HG03095 (cell line): ENCODE data around the gene EHMT1.
A peak's percentile ranks its signal among the peaks of the same experiment; 100 is the strongest.
"Not testable (repeated sequence)": the region's sequence is repeated elsewhere in the genome, so short reads cannot be mapped to it uniquely, and the experiment has no call there.

Source experiments
- ATAC-seq: cut with Tn5 transposase; IDR thresholded peaks from one replicate; pipeline ENCODE4 v1.9.1; 2021; ENCODE audit warnings: moderate library complexity; ENCODE audit not compliant: unreplicated experiment

EHMT1 gene

DNA sequence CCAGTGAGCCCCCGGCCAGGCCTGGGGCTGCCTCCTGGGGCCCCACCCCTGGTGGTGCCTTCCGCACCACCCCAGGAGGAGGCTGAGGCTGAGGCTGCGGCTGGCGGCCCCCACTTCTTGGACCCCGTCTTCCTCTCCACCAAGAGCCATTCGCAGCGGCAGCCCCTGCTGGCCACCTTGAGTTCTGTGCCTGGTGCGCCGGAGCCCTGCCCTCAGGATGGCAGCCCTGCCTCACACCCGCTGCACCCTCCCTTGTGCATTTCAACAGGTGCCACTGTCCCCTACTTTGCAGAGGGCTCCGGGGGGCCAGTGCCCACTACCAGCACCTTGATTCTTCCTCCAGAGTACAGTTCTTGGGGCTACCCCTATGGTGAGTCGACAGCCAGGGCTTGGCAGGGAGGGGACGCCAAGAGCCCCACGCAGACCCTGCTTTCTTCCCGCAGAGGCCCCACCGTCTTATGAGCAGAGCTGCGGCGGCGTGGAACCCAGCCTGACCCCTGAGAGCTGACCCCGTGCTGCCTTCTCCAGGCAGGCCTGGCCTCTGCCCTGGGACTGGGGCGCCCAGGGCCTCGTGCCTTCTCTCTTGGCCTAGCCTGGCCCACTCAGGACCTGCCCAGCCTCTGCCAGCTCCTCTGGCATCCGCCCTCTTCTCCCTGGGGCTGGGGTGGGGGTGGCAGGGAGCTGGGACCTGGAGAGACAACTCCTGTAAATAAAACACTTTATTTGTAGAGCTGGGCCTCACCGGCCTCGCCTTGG, 4.0 kb upstream of the EHMT1 start:
- ATAC-seq: no peak

DNA sequence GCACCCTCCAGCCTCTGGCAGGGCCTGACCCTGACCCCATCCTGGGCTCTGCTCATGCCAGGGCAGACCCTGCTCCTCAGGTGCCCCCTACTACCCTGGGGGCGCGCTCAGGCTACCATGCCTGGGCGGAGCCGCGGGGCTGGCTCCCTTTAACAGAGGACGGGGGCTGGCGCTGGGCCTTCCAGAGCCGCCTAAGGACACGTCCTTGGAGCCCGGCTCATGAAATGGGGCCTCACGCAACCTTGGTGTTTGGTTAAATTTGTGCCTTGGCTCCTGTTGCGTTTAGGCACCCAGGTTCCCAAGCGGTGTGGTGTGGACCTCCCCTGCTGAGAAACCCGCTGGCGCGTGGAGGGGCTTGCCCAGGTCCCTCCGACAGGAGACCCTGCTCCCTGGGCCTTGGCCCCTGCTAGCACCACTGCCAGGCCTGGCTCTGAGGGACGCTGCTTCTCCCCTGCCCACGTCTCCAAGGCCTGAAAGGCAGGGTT, 3.4 kb upstream of the EHMT1 start:
- ATAC-seq: no peak

DNA sequence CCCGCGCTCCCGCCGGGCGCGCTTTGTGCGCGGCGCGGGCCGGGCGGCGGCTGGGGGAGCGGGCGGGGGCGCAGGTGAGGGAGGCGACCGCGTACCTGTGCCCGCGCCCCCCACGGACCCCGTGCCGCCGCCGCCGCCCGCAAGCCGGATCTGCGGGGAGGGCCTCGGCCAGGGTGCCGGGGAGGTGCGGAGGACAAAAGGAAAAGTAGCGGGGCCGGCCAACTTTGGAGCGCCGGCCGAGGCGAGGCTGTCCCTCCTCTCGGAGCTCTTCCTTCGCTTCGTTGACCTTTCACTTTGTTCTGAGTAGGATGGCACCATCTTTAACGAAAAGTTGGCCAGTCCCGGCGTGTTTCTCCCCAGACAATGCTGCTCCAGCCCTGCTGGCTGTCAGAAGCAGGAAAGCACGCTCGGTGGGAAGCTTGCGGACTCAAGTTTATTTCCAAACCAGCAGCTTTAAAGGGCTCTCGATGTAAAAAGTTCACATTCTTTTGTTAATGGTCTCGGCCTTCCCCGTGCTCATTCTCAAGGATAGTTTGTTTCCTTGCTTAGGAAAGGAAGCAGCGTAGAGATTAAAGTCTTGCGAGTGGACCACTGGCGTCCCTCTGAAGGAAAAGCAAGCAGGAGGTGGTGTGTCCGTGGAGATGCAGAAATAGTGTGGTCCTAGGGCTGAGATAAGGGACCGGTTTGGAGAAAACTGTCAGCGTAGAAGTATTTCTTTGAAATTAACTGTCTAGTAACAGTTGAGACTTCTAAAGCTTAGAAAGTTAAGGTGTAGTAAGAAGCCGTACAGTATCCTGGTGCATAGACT, 639 bp downstream of the EHMT1 start:
- peak; percentile 10 for ATAC-seq

- no peak for ATAC-seq
Observed at GRCh38 chr9:137620048-137620405, 1.2 kb downstream of the EHMT1 start.

GRCh38 chr9:137620581-137620980, 1.8 kb downstream of the EHMT1 start:
- no peak for ATAC-seq

DNA sequence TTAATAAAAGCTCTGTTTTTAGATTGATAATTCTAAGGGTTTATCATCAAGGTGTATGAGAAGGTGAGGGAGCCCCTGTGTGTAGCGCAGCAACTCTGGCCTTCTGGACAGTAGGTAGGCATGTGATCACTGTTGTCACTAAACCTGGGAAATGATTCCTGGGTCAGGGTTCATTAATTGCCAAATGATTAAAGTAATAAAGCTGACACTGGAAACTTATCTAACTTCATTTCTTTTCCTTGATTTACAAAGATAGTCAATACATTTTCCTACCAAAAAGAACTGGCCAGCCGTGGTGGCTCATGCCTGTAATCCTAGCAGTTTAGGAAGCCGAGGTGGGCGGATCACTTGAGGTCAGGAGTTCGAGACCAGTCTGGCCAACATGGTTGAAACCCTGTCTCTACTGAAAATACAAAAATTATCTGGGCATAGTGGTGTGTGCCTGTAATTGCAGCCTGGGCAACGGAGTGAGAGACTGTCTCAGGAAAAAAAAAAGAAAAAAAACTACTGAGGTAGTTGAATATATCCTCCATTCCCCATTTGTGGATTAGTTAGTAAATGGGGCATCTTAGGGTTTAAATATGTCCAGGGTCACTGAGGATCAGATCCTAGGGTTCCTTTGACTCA, 2.4 kb downstream of the EHMT1 start:
- ATAC-seq: no peak

DNA sequence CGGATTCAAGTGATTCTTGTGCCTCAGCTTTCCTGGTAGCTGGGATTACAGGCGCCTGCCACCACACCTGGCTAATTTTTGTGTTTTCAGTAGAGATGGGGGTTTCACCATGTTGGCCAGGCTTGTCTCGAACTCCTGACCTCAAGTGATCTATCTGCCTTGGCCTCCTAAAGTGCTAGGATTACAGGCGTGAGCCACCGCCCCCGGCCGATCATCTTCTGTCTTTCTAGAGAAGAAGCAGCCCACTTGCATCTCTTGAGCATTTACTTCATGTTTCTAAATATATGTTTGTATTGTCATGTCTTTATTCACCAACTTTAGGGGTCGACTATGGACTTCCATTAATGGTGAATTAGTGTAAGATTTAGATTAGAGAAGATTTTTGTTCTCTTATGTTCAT, 3.4 kb downstream of the EHMT1 start:
- ATAC-seq: not testable (repeated sequence)

DNA sequence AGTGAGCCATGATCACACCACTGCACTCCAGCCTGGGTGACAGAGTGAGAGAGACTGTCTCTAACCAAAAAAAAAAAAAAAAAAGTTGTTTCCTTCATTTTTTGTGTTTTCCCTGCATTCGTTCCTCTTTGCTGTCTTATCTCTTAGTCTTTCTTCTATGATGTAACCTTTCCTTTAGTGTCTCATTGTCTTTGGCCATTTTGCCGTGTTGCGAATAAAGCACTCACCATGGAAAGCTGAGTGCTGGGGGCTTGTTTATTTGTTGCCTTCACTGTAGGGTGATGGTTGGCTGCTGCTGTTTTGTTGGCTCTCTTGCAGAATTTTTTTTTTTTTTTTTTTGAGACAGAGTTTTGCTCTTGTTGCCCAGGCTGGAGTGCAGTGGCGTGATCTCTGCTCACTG, 7.7 kb downstream of the EHMT1 start:
- ATAC-seq: no peak

DNA sequence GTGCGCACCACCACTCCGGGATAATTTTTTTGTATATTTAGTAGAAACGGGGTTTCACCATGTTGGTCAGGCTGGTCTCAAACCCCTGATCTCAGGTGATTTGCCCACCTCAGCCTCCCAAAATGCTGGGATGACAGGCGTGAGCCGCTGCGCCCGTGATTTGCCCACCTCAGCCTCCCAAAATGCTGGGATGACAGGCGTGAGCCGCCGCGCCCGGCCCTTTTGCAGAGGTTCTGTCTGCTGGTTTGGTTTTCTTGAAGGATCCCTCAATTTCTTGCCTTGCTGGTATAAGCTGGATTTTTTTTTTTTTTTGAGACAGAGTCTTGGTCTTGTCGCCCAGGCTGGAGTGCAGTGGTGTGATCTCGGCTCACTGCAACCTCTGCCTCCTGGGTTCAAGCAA, 8.6 kb downstream of the EHMT1 start:
- not testable (repeated sequence) for ATAC-seq

DNA sequence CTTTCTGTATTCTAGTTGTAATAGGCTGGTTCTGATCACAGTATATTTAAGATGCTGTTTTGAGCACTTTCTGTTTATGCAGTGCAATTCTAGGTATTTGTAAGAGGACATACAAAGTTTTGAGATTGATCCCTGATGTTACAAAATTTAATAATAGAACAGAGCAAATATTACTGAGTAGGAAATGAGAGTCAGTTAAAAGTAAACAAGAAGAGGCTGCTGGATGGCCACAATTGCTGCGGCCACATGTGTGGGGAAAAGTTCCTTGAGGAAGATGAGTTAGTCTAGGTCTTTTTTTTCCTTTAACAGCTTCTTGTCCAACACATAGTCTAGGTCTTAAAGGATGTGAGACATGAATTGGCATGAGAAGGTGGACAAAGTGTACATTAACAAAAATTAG, 11.3 kb downstream of the EHMT1 start:
- no peak for ATAC-seq

- no peak for ATAC-seq
Observed at GRCh38 chr9:137630679-137631078, 11.9 kb downstream of the EHMT1 start.

GRCh38 chr9:137631345-137632229, 12.8 kb downstream of the EHMT1 start:
- no peak for ATAC-seq

DNA sequence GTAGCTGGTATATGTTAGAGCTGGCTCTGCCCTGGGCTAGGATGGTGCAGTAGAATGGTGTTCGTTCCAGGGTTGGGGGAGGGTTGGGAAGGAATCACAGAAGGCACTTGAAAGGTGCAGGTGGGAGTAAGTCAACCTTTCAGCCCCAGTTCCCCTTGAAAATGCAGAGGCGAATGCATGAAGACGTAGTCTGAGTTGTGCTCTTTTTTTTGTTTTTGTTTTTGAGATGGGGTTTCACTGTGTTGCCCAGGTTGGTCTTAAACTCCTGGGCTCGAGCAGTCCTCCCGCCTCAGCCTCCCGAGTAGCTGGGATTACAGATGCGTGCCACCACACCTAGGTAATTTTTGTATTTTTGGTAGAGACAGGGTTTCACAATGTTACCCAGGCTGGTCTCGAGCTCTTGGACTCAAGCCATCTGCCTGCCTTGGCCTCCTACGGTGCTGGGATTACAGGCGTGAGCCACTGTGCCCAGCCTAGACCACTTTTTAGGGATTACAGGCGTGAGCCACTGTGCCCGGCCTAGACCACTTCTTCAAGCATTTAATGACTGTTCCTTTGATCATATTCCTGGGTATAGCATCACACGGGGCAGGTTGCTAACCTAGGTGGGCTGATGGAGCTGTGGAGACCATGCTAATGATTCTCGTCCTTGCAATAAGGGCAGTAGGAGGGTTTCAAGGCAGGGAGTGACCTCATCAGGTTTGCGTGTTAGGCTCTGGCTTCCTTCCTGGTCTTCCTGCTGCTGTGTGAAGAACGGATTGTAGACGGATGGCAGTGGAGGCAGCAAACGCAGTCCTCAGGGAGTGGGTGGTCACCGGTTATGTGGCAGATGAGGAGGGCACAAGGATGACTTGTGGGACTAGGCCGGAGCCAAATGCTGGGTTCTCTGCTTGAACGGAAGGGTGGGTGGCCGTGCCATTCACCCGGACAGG, 13.7 kb downstream of the EHMT1 start:
- no peak for ATAC-seq

- no peak for ATAC-seq
Observed at GRCh38 chr9:137634016-137634415, 15.2 kb downstream of the EHMT1 start.

- no peak for ATAC-seq
Observed at GRCh38 chr9:137638680-137639079, 19.9 kb downstream of the EHMT1 start.

GRCh38 chr9:137639303-137640051, 20.7 kb downstream of the EHMT1 start:
- ATAC-seq: no peak

- ATAC-seq: no peak
Observed at GRCh38 chr9:137640862-137641261, 22.1 kb downstream of the EHMT1 start.

DNA sequence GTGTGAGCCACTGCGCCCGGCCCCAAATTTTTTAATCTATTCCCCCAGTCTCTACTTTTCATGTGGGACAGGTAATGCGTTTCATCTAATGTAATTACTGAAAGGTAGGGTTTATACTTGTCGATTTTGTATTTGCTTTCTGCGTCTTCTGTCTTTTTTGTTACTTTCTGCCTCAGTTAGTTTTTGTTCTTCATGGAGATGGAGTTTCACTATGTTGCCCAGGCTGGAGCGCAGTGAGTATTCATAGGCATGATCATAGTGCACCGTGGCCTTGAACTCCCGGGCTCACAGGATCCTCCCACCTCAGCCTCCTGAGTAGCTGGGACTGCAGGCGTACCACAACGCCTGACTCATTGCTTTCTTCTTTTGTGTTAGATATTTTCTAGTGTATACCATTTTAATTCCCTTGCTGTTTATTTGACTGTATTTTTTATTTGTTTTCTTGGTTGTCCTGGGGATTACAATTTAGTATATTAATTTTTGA, 23.4 kb downstream of the EHMT1 start:
- no peak for ATAC-seq

GRCh38 chr9:137642892-137643291, 24.1 kb downstream of the EHMT1 start:
- no peak for ATAC-seq
